GM19324 (cell line): Measurements from ENCODE around the gene MTRF1L.
"Not testable (repeated sequence)": the region's sequence is repeated elsewhere in the genome, so short reads cannot be mapped to it uniquely, and the experiment has no call there.

Experiments used
- ATAC-seq: cut with Tn5 transposase; IDR thresholded peaks from one replicate; pipeline ENCODE4 v1.9.1; 2021; ENCODE audit warnings: mild to moderate bottlenecking, moderate library complexity; ENCODE audit not compliant: unreplicated experiment, low FRiP score

Gene MTRF1L

DNA sequence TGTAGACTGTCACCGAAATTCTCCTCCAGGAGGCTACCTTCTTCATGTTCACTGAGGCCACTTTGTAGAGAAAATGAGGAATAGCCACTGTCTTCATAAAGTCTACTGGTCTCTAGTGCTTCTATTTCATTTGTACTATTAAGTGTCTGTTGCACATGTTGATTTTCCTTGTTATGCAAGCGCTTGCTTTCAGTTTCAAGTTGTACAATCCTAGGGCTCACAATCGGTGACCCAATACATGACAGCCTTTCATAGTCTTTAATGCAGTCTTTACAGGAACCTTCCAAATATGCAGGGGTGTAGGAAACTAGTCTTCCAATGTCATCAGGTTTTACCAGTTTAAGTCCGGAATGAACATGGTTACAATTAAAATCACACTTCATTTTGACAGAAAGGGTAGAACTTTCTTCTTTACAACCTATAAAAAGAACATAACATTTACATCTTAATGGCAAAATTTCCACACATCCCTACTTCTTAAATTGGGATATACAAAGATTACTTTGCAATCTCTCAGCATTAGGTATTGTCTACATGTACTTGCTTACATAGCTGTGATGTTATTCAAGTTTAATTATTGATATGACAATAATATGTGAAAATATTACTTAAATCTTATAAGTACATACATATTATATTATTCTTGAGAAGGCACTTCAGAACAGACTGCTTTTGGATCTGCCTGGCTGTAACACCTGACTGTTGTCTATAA is 27.1 kb downstream of the MTRF1L start:
- ATAC-seq, result no peak

GRCh38 chr6:152973916-152974315 is 28.6 kb downstream of the MTRF1L start:
- no peak for ATAC-seq

DNA sequence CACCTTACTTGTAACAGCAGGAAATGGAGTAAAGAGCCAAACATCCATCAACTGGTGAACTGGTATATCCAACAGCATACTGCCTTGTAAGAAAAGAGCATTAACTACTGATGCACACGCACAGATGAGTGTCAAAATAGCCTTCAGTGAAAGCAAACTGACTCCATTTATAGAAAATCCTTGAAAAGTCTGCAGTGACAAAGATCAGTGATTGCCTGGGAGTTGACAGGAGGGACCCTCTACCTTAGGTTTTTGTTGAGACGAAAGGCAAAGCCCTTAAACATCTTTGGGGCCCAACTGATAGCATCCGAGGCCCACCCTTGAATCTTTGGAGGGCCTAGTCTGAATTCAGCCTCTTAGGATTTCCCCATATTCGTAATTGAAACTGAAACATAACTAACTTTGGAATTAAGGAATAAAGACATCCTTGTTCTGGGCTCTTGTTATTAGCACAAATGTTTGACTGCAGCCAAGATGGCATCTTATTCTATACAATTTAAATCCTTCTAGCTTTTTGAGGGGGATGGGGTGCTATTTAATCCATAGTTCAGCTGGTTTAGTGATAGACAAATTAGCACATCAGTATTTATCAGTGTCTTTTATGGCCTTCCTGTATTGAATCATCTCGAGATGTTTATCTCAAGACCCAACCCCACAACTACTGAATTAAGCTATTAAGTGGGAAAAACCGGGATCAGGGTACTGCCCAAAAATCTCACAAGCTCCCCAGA is 32.7 kb downstream of the MTRF1L start:
- no peak for ATAC-seq

DNA sequence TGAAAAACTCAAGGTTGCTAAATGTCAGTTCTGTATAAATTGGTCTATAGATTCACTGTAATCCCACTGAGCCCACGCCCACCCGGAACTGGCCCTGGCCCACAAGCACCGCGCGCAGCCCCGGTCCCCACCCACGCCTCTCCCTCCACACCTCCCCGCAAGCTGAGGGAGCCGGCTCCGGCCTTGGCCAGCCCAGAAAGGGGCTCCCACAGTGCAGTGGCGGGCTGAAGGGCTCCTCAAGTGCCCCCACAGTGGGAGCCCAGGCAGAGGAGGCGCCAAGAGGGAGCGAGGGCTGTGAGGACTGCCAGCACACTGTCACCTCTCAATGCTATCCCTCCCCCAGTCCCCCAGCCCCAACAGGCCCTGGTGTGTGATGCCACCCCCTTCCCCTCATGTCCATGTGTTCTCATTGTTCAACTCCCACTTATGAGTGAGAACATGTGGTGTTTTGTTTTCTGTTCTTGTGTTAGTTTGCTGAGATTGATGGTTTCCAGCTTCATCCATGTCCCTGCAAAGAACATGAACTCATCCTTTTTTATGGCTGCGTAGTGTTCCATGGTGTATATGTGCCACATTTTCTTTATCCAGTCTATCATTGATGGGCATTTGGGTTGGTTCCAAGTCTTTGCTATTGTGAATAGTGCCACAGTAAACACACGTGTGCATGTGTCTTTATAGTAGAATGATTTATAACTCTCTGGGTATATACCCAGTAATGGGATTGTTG is 36.2 kb downstream of the MTRF1L start:
- not testable (repeated sequence) for ATAC-seq

DNA sequence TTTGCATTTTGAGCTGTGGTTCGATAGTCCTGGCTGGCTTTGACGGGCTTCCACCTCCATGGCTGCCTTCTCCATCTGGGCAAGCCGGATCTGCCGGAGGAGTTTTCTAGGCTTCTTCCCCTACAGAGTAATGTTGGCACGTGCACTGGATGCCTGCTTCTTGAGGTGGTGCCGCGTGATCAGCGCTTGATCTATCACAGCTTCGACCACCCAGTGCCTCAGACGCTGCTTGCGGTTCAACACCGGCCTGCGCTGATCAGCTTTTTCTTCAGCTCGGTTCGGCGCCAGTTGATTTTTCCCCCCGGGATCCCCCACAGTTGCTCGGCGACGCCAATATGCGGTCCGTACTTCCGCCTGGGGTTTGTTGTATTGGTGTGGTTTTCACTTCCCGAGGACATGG is 43.2 kb downstream of the MTRF1L start:
- no peak for ATAC-seq

DNA sequence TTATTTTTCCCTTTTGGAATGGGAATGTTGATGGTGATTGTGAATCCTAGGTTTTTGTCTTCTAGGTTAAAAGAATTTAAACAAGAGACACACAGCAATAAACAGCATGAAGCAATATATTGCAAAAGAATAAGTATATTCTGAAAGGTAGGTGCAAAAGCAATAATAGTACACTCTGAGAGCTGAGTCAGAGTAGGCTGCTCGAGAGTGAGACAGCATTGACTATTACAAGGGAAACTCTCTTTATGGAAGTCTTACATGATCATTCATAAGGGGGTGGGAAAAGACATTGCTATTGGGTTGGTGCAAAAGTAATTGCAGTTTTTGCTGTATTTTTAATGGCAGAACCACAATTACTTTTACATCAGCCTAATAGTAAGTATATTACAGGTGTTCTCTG is 44.7 kb downstream of the MTRF1L start:
- no peak for ATAC-seq

GRCh38 chr6:152954443-152954842 is 48.1 kb downstream of the MTRF1L start:
- ATAC-seq, result no peak

- ATAC-seq, result no peak
Observed at GRCh38 chr6:152952866-152953509, 49.5 kb downstream of the MTRF1L start.

GRCh38 chr6:152952045-152952444 is 50.5 kb downstream of the MTRF1L start:
- ATAC-seq, result no peak

- ATAC-seq, result no peak
Observed at GRCh38 chr6:152950240-152950639, 52.3 kb downstream of the MTRF1L start.

DNA sequence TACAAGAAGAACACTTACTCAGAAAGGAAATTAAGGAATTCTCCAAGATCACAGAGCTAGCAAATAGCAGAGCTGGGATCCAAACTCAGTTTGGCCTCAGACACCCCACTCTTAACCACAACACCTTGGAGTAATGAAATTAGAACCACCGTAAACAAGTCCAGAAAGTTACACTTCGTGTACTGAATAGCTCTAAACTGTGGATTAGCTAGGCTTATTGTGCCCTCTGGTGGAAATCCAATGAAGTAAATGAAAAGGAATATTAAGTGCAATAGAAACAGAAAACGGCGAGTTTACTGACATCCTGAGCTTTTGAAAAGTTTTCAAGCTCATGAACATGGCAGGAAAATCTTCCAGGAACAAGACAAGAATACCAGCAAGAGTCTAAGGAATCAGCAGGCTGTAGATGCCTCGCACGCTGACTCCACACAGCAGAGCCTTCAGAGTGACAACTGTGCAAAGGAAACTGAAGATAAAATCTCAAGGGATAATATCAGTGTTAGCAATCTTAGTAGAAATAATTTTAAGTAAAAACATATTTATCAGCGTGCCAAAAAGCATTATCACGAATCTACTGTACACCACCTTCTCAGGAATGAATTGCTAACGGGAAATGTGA is 54.2 kb downstream of the MTRF1L start:
- ATAC-seq, result peak; percentile 82

- no peak for ATAC-seq
Observed at GRCh38 chr6:152946995-152947394, 55.5 kb downstream of the MTRF1L start.

GRCh38 chr6:152946484-152946883 is 56.0 kb downstream of the MTRF1L start:
- ATAC-seq, result no peak

- no peak for ATAC-seq
Observed at GRCh38 chr6:152943260-152943897, 59.1 kb downstream of the MTRF1L start.

DNA sequence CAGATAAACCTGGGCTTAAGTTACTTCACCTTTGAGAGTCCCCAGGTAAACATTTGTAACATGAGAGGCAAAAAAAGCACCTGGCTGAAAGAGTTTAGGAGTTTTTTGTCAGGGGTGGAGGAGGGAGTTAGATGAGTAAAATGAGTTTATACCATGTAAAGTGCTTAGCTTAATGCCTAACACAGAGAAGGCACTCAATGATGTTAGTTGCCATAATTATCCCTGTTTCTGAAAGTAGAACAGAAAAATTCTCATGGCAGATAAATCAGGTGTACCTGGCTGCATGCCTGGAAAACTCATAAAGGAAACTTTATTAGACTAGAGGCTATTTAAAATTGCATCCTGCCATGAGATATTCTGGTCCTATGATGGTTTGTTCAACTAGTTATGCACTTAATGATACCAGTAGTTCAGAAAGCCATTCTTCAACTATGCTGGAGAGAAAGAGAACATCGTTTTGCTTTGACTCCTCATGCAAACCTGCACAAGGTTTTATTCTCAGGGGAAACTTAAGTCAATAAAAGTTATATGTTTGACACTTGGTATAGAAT is 60.1 kb downstream of the MTRF1L start:
- no peak for ATAC-seq

DNA sequence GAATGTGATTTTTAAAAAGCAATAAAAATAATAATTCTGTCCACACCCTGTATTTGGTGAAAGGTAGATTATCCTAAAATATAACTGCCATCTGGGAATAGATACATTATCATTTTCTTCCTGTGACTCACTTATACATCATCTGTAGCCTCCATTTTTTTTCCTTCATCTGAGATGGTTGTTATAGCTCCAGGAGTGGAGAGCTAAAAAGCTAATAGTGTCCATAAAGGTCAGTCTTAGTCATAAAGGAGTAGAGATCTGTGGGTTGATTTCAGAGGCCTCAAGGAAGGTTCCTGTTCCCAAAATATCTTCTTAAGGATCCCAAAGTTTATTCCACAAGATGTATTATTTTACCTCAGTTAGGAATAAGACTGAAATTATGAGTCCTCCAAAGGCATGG is 60.8 kb downstream of the MTRF1L start:
- ATAC-seq, result no peak
